ENCODE data around the gene PLEKHN1. TPM values are rescaled to one million over a fixed set of nuclear protein-coding genes. Genes with fewer than 3 reads are reported as not detected.
A peak's percentile ranks its signal among the peaks of the same experiment; 100 is the strongest.
"Not testable (repeated sequence)": the region's sequence is repeated elsewhere in the genome, so short reads cannot be mapped to it uniquely, and the experiment has no call there.

Gene PLEKHN1
- total RNA-seq, 1 donor from 2014 or later = 1.6 TPM

- DNase-seq (ENCODE audit: low read depth) (no peak), FAIRE-seq (no peak)
- TF ChIP-seq, protein P1, sequence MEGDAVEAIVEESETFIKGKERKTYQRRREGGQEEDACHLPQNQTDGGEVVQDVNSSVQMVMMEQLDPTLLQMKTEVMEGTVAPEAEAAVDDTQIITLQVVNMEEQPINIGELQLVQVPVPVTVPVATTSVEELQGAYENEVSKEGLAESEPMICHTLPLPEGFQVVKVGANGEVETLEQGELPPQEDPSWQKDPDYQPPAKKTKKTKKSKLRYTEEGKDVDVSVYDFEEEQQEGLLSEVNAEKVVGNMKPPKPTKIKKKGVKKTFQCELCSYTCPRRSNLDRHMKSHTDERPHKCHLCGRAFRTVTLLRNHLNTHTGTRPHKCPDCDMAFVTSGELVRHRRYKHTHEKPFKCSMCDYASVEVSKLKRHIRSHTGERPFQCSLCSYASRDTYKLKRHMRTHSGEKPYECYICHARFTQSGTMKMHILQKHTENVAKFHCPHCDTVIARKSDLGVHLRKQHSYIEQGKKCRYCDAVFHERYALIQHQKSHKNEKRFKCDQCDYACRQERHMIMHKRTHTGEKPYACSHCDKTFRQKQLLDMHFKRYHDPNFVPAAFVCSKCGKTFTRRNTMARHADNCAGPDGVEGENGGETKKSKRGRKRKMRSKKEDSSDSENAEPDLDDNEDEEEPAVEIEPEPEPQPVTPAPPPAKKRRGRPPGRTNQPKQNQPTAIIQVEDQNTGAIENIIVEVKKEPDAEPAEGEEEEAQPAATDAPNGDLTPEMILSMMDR (IDR thresholded peaks at IDR 0.05; ENCODE audit: insufficient read depth, low read length, severe bottlenecking) = peak; percentile 49
- no peaks in the 10 kb centered on the region for H3K27me3 ChIP-seq (ENCODE audit: control insufficient read depth, insufficient read depth, low read length)
- H3K4me3 ChIP-seq (ENCODE audit: low read depth, low read length) = no peak overlapping the region
- no peaks in the 10 kb centered on the region for H3K36me3 ChIP-seq (ENCODE audit: control insufficient read depth, insufficient read depth, low read length)
These were observed 48.8 kb downstream of the PLEKHN1 start for GRCh38 chr1:1014799-1015681.

GRCh38 chr1:1017397-1018320 lies 51.4 kb downstream of the PLEKHN1 start:
- not testable (repeated sequence) for FAIRE-seq

GRCh38 chr1:1018321-1018685 lies 52.0 kb downstream of the PLEKHN1 start:
- not testable (repeated sequence) for H3K4me3 ChIP-seq (ENCODE audit: low read depth, low read length); FAIRE-seq

More at GRCh38 chr1:1017397-1018320, 51.4 kb downstream of the PLEKHN1 start:
- H3K4me3 ChIP-seq (ENCODE audit: low read depth, low read length); H3K36me3 ChIP-seq (ENCODE audit: control insufficient read depth, insufficient read depth, low read length); H3K27me3 ChIP-seq (ENCODE audit: control insufficient read depth, insufficient read depth, low read length); DNase-seq (ENCODE audit: low read depth): not testable (repeated sequence)

GRCh38 chr1:1019122-1019999 lies 53.1 kb downstream of the PLEKHN1 start:
- Histone ChIP-seq H3K4me3 (ENCODE audit: low read depth, low read length) (peak overlapping the region; percentile 70), H3K36me3 (ENCODE audit: control insufficient read depth, insufficient read depth, low read length) (peaks cover 13% of the 10 kb centered on the region), H3K27me3 (ENCODE audit: control insufficient read depth, insufficient read depth, low read length) (no peaks in the 10 kb centered on the region)
- DNase-seq (ENCODE audit: low read depth) (peak; percentile 50), FAIRE-seq (no peak)
- TF ChIP-seq, protein P1 (IDR thresholded peaks at IDR 0.05; ENCODE audit: insufficient read depth, low read length, severe bottlenecking) = peak; percentile 61

More at GRCh38 chr1:1018321-1018685, 52.0 kb downstream of the PLEKHN1 start:
- H3K36me3 ChIP-seq (ENCODE audit: control insufficient read depth, insufficient read depth, low read length); DNase-seq (ENCODE audit: low read depth); H3K27me3 ChIP-seq (ENCODE audit: control insufficient read depth, insufficient read depth, low read length): not testable (repeated sequence)

- H3K27me3 ChIP-seq (ENCODE audit: control insufficient read depth, insufficient read depth, low read length) = no peaks in the 10 kb centered on the region
- DNase-seq (ENCODE audit: low read depth) = no peak
These were observed 53.7 kb downstream of the PLEKHN1 start, which contains the start of gene AGRN for GRCh38 chr1:1020000-1020404. Gene AGRN (plus strand): TSS chr1:1020120. CDS start chr1:1020173, 53 bp downstream.

More at GRCh38 chr1:1020000-1020404, 53.7 kb downstream of the PLEKHN1 start, which contains the start of gene AGRN:
- H3K36me3 ChIP-seq (ENCODE audit: control insufficient read depth, insufficient read depth, low read length) = peaks cover 13% of the 10 kb centered on the region
- no peak for FAIRE-seq
- TF ChIP-seq, protein P1 (IDR thresholded peaks at IDR 0.05; ENCODE audit: insufficient read depth, low read length, severe bottlenecking) = no peak
- H3K4me3 ChIP-seq (ENCODE audit: low read depth, low read length) = peak within 1 kb of the TSS; percentile 70

All from bronchial epithelial cell (primary cell).